ENCODE measurements around the gene CAVIN1.
"Not testable (repeated sequence)": the region's sequence is repeated elsewhere in the genome, so short reads cannot be mapped to it uniquely, and the experiment has no call there.

DNA sequence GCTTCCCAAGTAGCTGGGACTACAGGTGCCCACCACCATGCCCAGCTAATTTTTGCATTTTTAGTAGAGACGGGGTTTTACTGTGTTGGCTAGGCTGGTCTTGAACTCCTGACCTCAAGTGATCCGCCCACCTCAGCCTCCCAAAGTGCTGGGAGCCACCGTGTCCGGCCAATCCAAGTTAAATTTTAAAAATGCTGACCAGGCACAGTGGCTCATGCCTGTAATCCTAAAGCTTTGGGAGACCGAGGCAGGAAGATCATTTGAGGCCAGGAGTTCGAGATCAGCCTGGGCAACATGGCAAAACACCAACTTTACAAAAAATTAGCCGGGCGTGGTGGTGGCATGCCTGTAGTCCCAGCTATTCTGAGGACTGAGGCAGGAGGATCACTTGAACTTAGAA, 31.6 kb downstream of the CAVIN1 start:
- TF ChIP-seq, protein P1, sequence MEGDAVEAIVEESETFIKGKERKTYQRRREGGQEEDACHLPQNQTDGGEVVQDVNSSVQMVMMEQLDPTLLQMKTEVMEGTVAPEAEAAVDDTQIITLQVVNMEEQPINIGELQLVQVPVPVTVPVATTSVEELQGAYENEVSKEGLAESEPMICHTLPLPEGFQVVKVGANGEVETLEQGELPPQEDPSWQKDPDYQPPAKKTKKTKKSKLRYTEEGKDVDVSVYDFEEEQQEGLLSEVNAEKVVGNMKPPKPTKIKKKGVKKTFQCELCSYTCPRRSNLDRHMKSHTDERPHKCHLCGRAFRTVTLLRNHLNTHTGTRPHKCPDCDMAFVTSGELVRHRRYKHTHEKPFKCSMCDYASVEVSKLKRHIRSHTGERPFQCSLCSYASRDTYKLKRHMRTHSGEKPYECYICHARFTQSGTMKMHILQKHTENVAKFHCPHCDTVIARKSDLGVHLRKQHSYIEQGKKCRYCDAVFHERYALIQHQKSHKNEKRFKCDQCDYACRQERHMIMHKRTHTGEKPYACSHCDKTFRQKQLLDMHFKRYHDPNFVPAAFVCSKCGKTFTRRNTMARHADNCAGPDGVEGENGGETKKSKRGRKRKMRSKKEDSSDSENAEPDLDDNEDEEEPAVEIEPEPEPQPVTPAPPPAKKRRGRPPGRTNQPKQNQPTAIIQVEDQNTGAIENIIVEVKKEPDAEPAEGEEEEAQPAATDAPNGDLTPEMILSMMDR (IDR thresholded peaks at IDR 0.05) = not testable (repeated sequence)
- not testable (repeated sequence) for TF ChIP-seq ZFX (IDR thresholded peaks at IDR 0.05; ENCODE audit: borderline replicate concordance)

Measured in 22Rv1 (cell line).